DMS53 (cell line): ENCODE data around the gene ZNF134.

Experiments used
- DNase-seq: peaks from one replicate; lab custom pipeline; 2025; lab: John Stamatoyannopoulos, UW

ZNF134 gene

GRCh38 chr19:57613941-57614743, at the start of gene ZNF134:
Gene ZNF134 (plus strand): TSS chr19:57614242. CDS start chr19:57619469, 5,227 bp downstream.
- peak; percentile 95 for DNase-seq

DNA sequence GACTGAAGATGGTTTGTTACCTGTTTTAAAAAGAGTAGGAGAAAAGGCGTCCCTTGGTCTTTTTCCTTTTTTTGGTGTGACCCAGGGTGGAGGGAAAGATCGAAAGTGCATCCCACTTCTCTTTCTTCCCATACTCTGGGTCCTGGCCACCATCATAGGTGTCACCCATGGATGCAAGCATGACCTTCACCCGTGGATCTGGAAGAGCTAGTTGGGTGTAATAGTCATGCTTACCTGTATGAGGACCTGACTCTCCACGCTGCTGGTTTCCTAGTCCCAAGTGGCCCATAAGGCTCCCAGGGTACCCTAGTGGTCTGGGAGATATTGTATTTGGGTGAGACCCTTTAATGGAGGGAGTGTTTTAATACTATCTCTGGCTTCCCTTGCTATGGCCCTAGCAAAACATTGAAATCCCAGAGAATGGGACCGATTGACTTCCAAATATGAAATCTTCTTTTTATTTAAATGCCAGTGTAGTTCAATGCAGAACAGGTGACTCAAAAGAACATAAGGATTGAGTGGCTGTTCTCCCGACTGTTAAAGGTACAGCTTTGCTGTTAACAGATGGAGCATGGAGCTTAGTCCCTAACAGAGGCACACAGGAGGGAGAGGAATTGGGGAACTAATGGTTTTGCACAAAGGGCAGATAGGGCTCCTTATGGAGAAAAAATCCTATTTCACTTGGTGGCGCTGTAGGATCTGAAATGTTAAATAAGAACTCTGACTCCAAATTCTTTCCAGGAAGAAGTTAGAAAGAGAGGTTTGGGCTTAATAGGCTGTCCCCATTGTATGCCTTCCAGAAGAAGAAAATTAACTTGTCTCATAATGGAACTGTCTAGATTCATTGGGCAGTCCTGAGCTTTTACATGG, 47.4 kb upstream of the ZNF134 start:
- peak; percentile 67 for DNase-seq

DNA sequence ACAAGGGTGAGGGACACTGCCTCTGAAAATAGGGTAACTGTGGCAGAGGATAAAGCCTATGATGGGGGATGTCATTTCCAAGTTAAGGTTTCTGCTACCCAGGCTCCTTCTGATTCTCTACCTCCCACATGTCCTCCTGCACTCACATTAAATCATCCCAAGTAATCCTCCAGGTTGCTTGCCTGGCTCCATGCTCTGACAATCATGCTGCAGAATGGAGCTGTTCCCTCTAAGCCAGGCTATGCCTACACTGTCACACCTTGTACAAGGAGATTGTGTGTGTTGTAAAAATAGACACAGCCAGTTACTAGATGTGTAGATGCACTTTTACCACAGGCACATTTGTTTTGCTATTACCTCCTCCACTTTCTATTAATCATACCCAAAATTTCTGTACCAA, 43.3 kb upstream of the ZNF134 start:
- no peak for DNase-seq

DNA sequence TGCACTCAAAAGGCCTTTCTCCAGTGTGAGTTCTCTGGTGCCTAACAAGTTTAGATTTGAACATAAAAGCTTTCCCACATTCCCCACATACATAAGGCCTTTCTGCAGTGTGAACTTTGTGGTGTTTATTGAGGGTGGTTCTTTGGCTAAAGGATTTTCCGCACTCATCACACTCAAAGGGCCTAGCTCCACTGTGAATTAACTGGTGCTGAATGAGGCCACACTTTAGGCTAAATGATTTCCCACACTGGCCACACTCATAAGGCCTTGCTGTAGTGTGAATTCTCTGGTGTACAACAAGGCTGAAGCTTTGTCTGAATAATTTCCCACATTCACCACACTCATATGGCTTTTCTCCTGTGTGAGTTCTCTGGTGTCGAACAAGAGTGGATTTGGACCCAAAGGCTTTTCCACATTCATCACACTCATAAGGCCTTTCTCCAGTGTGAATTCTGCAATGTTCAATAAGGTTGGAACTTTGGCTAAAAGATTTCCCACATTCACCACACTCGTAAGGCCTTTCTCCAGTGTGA, 41.6 kb upstream of the ZNF134 start:
- DNase-seq = no peak

DNA sequence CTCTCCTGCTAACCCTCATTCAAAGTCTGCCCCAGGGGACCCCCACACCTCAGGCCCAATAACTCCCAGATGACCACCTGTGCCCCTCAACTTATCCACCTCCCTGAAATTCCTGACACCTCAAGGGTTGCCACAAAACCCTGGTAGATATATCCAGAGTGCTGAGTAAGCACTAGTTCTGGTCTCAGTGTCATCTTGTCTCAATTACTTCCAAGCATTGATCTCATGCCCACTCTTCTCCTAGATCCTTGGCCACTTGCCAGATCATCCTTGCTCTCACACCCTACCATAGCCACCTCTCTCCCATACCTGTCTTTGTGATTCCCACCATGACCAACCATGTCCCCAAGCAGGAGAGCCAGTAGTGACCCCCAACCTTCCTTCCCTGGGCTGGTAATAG, 37.4 kb upstream of the ZNF134 start:
- no peak for DNase-seq

- DNase-seq = peak; percentile 99
These were observed 35.4 kb upstream of the ZNF134 start, which contains the start of gene ZNF416 for GRCh38 chr19:57578487-57579205. Gene ZNF416 (minus strand): TSS chr19:57578911. CDS start chr19:57578704, 207 bp downstream.

DNA sequence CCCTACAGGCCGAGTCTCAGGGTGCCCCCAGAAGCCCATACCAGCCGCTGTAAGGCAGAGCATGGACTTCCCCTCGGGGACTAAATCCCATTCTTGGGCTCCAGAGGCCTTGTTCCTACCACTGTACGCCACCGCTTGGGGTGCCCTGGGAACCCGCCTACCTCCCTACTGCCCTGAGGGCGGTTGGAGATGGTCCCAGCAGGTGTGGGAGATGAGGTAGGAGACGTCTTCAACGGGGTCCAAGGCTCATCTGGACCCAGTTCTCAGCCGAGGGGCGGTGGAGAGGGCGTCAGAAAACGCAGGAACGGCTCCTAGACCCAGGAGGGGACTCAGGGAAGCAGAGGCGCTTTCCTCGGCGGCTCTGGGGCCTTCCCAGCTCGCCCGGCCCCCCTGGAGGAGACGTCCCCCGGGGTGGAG, 30.9 kb upstream of the ZNF134 start:
- DNase-seq = no peak

- peak; percentile 97 for DNase-seq
These were observed 30.3 kb upstream of the ZNF134 start, which contains the start of gene ZIK1 for GRCh38 chr19:57583521-57584416. Gene ZIK1 (plus strand): TSS chr19:57584145. CDS start chr19:57584357, 212 bp downstream.

- DNase-seq = no peak
These were observed 26.5 kb upstream of the ZNF134 start for GRCh38 chr19:57587529-57587928.

DNA sequence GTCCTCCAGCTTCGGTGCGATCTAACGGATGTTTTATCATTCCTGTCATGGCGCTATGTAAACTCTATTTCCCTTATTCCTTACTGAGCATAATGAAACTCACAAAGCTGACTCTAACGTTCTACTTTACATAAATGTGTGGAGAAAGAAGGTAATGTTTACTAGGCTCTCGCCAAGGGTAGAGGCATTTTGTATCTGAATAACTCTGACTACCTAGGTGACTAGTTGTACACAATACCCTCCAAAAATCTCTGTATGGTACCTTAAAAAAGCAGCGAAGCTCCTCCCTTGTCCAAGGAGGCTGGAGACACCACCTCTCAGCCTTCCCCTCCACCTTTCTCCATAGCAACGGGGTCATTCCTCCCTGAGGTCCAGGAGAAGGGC, 14.7 kb upstream of the ZNF134 start:
- DNase-seq = no peak

- DNase-seq = peak; percentile 96
These were observed 14.2 kb upstream of the ZNF134 start, which contains the start of gene ZNF530 for GRCh38 chr19:57599761-57600383. Gene ZNF530 (plus strand): TSS chr19:57599885. CDS start chr19:57604346, 4,461 bp downstream.

DNA sequence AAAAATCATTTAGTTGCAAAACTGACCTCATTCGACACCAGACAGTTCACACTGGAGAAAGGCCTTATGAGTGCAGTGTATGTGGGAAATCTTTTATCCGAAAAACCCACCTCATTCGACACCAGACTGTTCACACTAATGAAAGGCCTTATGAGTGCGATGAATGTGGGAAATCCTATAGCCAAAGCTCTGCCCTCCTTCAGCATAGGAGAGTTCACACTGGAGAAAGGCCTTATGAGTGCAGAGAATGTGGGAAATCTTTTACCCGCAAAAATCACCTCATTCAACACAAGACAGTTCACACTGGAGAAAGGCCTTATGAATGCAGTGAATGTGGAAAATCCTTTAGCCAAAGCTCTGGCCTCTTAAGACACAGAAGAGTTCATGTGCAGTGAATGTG, 7.1 kb upstream of the ZNF134 start:
- DNase-seq = no peak

DNA sequence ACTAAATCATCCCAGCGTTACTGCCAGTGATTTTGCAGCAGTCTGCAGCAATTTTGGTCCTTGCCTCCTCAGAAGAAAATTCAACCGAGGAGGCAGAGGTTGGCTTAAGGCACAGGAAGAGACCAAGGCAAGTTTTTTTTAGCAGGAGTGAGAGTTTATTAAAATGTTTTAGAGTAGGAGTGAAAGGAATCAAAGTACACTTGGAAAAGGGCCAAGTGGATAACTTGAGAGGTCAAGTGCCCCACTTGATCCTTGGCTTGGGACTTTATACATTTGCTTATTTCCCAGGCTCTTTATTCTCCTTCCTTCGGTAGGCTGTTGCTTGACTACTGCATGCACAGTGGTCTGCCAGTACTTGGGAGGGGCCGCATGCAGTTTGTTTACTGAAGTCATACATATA, 2.9 kb upstream of the ZNF134 start:
- peak; percentile 22 for DNase-seq

DNA sequence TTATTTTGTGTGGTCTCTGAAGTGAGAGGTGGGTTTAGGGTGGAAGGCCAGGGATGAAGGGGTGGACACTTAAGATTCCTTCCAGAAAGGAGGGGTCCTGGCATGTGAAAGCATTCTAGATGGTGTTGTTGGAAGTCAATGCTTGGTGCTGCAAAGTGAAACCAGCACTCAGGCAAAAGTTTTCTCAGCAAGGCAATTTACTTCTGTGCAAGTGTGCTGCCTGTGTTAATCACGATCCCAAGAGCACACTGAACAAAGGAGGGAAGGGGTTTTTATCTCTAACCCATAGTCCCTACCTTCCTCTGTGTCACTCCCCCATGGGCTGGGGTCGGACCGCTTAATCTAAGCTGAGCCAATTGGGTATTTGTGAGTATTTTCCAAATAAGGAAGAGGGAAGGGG, 1.3 kb downstream of the ZNF134 start:
- no peak for DNase-seq

DNA sequence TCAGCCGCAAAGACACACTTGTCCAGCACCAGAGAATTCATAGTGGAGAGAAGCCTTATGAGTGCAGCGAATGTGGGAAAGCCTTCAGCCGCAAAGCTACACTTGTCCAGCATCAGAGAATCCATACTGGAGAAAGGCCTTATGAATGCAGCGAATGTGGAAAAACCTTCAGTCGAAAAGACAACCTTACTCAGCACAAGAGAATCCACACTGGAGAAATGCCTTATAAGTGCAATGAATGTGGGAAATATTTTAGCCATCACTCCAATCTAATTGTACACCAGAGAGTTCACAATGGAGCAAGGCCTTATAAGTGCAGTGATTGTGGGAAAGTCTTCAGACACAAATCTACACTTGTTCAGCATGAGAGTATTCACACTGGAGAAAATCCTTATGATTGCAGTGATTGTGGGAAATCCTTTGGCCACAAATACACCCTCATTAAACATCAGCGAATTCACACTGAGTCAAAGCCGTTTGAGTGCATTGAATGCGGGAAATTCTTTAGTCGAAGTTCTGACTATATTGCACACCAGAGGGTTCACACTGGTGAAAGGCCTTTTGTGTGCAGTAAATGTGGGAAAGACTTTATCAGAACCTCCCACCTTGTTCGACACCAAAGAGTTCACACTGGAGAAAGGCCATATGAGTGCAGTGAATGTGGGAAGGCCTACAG, 6.8 kb downstream of the ZNF134 start:
- DNase-seq = peak; percentile 29

GRCh38 chr19:57623091-57623490, 9.0 kb downstream of the ZNF134 start:
- no peak for DNase-seq

DNA sequence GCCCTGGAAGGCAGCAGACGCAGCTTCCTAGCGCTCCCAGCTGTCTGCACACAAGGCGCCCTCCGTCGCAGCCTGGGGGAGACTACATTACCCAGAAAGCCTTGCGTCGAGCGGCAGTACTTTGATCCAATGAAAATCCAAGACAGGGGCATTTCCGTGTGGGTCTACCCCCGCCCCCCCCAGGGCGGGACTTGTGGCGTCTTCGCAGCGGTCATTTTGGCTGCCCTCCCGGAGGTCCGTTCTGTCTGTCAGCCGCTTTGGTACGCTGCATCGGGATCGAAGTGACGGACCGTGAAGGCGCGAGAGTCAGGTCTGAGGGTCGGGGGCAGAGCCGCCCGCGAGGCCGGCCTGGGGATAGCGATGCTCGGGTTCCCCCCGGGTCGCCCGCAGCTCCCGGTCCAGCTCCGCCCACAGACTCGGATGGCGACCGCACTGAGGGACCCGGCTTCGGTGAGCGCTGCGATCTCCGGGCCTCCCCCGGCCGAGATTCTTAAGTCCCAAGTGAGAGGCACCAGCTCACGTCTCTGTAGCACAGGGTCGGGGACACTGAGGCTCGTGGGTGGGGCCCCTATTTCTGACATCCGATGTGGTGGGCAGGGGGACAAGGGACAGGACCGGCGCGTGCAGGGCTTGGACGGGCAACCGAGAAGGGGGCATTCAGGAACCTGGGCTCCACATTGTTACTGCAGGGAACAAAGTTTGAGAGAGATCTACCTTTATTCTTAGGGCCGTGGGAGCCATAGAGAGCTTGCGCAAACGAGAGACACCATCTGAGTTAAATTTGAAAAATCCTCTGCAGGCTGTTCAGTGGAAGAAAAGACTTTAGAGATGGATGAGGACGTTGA, 19.2 kb downstream of the ZNF134 start, which contains the start of gene ZNF211:
Gene ZNF211 (plus strand): TSS at position 182 of the 845 bp plus-strand sequence. CDS start 179 bp downstream, at position 361.
- peak; percentile 96 for DNase-seq

DNA sequence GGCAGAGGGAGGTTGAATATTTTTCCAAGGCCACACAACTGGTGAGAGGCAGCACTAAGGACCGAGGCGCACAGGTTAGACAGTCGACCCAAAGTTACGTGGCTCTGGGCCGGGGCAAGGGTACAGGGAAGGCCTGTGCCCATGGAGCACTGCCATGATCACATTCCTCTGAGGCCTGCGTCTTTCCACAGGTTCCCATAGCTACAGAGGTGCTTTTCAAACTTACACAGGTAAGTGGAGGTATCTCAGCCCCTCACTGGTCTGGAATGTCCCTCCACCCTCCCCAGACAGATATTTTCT, 19.7 kb downstream of the ZNF134 start:
- DNase-seq = no peak

DNA sequence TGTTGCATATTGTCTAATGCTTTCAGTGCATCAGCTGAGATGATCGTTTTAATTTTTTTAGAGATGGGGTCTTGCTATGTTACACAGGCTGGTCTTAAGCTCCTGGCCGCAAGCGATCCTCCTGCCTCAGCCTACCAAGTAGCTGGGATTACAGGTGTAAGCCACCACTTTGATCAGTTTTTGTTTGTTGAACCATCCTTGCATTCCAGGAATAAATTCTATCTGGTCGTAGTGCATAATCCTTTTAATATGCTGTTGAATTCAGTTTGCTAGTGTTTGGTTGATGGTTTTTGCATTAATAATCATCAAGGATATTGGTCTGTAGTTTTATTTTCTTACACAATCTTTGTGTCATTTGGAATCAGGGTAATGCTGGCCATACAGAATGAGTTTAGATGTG, 23.3 kb downstream of the ZNF134 start:
- DNase-seq = no peak
